Lung (tissue), 12 donors: ENCODE data around the gene NTM. TPM values are rescaled to one million over a fixed set of nuclear protein-coding genes. Genes with fewer than 3 reads are reported as not detected.

Experiments
- ATAC-seq: fragments of 200-7000 bp; cut with Tn5 transposase; one replicate; pipeline ENCODE4 v1.9.1; 2020; ENCODE audit warnings: moderate number of reproducible peaks; ENCODE audit not compliant: insufficient read depth, low FRiP score
- DNase-seq, 3 donors: peaks; one replicate each; pipeline ENCODE4 v3.0.0-alpha.2; 2013 to 2017
- H3K27ac ChIP-seq, 2 donors: one replicate each; pipeline ENCODE4 v1.5.1; 2013; ENCODE audit warnings: mild to moderate bottlenecking in 2 of 2, moderate library complexity in 2 of 2, control low read depth in 1 of 2, inconsistent platforms in 1 of 2, low read depth in 1 of 2, low read length in 1 of 2
- H3K27me3 ChIP-seq, 3 donors: one replicate each; pipeline ENCODE4 v1.5.1; 2013; ENCODE audit warnings: low read length in 2 of 3; ENCODE audit not compliant: control insufficient read depth in 3 of 3, insufficient read depth in 3 of 3
- H3K36me3 ChIP-seq, 4 donors: one replicate each; pipeline ENCODE4 v1.5.1; 2013; ENCODE audit warnings: low read length in 4 of 4, mild to moderate bottlenecking in 1 of 4, moderate library complexity in 1 of 4; ENCODE audit not compliant: control insufficient read depth in 4 of 4, insufficient read depth in 4 of 4
- H3K4me1 ChIP-seq, 5 donors: one replicate each; pipeline ENCODE4 v1.5.1; 2013; ENCODE audit warnings: low read length in 5 of 5, mild to moderate bottlenecking in 2 of 5, moderate library complexity in 1 of 5; ENCODE audit not compliant: control insufficient read depth in 5 of 5, insufficient read depth in 5 of 5
- H3K4me3 ChIP-seq: one replicate; pipeline ENCODE4 v1.5.1; 2013; ENCODE audit warnings: mild to moderate bottlenecking, control low read depth, moderate library complexity
- H3K9ac ChIP-seq, 2 donors: one replicate each; pipeline ENCODE4 v1.5.1; 2013; ENCODE audit warnings: low read length in 2 of 2, control low read depth in 1 of 2; ENCODE audit not compliant: insufficient read depth in 1 of 2
- H3K9me3 ChIP-seq, 4 donors: one replicate each; pipeline ENCODE4 v1.5.1; 2013; ENCODE audit warnings: low read length in 3 of 4, mild to moderate bottlenecking in 1 of 4, moderate library complexity in 1 of 4; ENCODE audit not compliant: control insufficient read depth in 4 of 4, insufficient read depth in 3 of 4
- CTCF ChIP-seq: IDR thresholded peaks from 2 replicates; pipeline ENCODE4 v1.5.1; 2012; ENCODE audit warnings: mild to moderate bottlenecking; ENCODE audit errors: control extremely low read depth, extremely low read depth
- WGBS, 2 donors: extraction: QIAGEN DNeasy Blood & Tissue Kit; methylation state at CpG; one replicate each; pipeline ENCODE4 v1.1.7; 2013; 5-methylcytosine and 5-hydroxymethylcytosine counted together
- polyA plus RNA-seq, 2 donors: library from polyadenylated mRNA; stranded (reverse); fragments of 200-250 nt; gene quantifications; one replicate each; pipeline ENCODE4 v1.2.1, GENCODE V29; 2013
- total RNA-seq, 2 donors: library from RNA; depleted of rRNA in 1 of 2; stranded (reverse); fragments of >200 nt in 1 of 2; gene quantifications; one replicate each; pipeline ENCODE4 v1.2.1, GENCODE V29; 2014 to 2021
- donor health status: control.
- donor health status: control.
- donor health status: Bipolar disorder and iron deficiency.
- donor health status: healthy.
- donor health status: DM: yes; HTN: yes; CAD: no.

NTM gene
- total and polyA plus RNA-seq, 4 donors, result 0.39 to 30.9 (median 7.2) TPM

- H3K4me1 ChIP-seq, result peaks cover 0 to 2% (median 0%) of the 10 kb centered on the region in 5 donors
- H3K27ac ChIP-seq, result no peak overlapping the region
- 77 to 86% methylated on average over 13 of the region's 13 CpGs for WGBS, 2 donors
- no peak for ATAC-seq
- H3K9ac ChIP-seq, result no peak overlapping the region
- peaks cover 0 to 3% (median 0%) of the 10 kb centered on the region in 3 donors for H3K27me3 ChIP-seq
- no peaks in the 10 kb centered on the region for H3K36me3 ChIP-seq
- peaks cover 0 to 4% (median 0%) of the 10 kb centered on the region in 4 donors for H3K9me3 ChIP-seq
- no peak for DNase-seq
- TF ChIP-seq CTCF, result no peak
- no peak overlapping the region for H3K4me3 ChIP-seq
Observed at GRCh38 chr11:132106096-132106982, 735.9 kb downstream of the NTM start.

- H3K4me1 ChIP-seq, result peaks cover 0 to 20% (median 0%) of the 10 kb centered on the region in 5 donors
- no peaks in the 10 kb centered on the region for H3K36me3 ChIP-seq
- no peak for TF ChIP-seq CTCF
- no peak overlapping the region for H3K4me3 ChIP-seq
- no peaks in the 10 kb centered on the region for H3K27me3 ChIP-seq
- DNase-seq (peak; percentile 18 to 53 (median 45)), ATAC-seq (no peak)
- H3K27ac ChIP-seq, result no peak overlapping the region
- H3K9ac ChIP-seq, result no peak overlapping the region
- peaks cover 0 to 3% (median 0%) of the 10 kb centered on the region in 4 donors for H3K9me3 ChIP-seq
- WGBS, 2 donors, result 58 to 70% methylated on average over 2 of the region's 2 CpGs
Observed at GRCh38 chr11:132111316-132111715, 740.9 kb downstream of the NTM start.

- H3K9me3 ChIP-seq, result peaks cover 0 to 3% (median 0%) of the 10 kb centered on the region in 4 donors
- 67 to 72% methylated on average over 5 of the region's 5 CpGs for WGBS, 2 donors
- no peaks in the 10 kb centered on the region for H3K27me3 ChIP-seq
- ATAC-seq (peak; percentile 39), DNase-seq (peak; percentile 31 to 92 (median 73))
- no peak for TF ChIP-seq CTCF
- H3K4me1 ChIP-seq, result peaks cover 0 to 20% (median 0%) of the 10 kb centered on the region in 5 donors
- no peaks in the 10 kb centered on the region for H3K36me3 ChIP-seq
- no peak overlapping the region for H3K9ac ChIP-seq
- H3K4me3 ChIP-seq, result no peak overlapping the region
- no peak overlapping the region for H3K27ac ChIP-seq
Observed at GRCh38 chr11:132111838-132112237, 741.4 kb downstream of the NTM start.
